ENCODE data around the gene CMA1. TPM values are rescaled to one million over a fixed set of nuclear protein-coding genes. Genes with fewer than 3 reads are reported as not detected.
"Not testable (repeated sequence)": the region's sequence is repeated elsewhere in the genome, so short reads cannot be mapped to it uniquely, and the experiment has no call there.

Gene CMA1
- total RNA-seq, 2 donors from 2014 or later: not detected

- H3K4me1 ChIP-seq: no peaks in the 10 kb centered on the region
- H3K27me3 ChIP-seq: no peaks in the 10 kb centered on the region
- H3K9me3 ChIP-seq: no peaks in the 10 kb centered on the region
- TF ChIP-seq, protein P1, sequence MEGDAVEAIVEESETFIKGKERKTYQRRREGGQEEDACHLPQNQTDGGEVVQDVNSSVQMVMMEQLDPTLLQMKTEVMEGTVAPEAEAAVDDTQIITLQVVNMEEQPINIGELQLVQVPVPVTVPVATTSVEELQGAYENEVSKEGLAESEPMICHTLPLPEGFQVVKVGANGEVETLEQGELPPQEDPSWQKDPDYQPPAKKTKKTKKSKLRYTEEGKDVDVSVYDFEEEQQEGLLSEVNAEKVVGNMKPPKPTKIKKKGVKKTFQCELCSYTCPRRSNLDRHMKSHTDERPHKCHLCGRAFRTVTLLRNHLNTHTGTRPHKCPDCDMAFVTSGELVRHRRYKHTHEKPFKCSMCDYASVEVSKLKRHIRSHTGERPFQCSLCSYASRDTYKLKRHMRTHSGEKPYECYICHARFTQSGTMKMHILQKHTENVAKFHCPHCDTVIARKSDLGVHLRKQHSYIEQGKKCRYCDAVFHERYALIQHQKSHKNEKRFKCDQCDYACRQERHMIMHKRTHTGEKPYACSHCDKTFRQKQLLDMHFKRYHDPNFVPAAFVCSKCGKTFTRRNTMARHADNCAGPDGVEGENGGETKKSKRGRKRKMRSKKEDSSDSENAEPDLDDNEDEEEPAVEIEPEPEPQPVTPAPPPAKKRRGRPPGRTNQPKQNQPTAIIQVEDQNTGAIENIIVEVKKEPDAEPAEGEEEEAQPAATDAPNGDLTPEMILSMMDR (IDR thresholded peaks at IDR 0.05): no peak
- no peaks in the 10 kb centered on the region for H3K36me3 ChIP-seq
- H3K27ac ChIP-seq: no peak overlapping the region
- DNase-seq (ENCODE audit: low spot score): no peak
- no peak overlapping the region for H3K4me3 ChIP-seq
These were observed 10.8 kb upstream of the CMA1 start for GRCh38 chr14:24518851-24519250.

- H3K9me3 ChIP-seq: no peaks in the 10 kb centered on the region
- H3K36me3 ChIP-seq: no peaks in the 10 kb centered on the region
- DNase-seq (ENCODE audit: low spot score): no peak
- no peaks in the 10 kb centered on the region for H3K27me3 ChIP-seq
- no peak overlapping the region for H3K4me3 ChIP-seq
- H3K27ac ChIP-seq: no peak overlapping the region
- no peaks in the 10 kb centered on the region for H3K4me1 ChIP-seq
- TF ChIP-seq, protein P1 (IDR thresholded peaks at IDR 0.05): no peak
These were observed 6.1 kb upstream of the CMA1 start for GRCh38 chr14:24514209-24514608.

- Histone ChIP-seq H3K4me1 (no peaks in the 10 kb centered on the region), H3K36me3 (no peaks in the 10 kb centered on the region), H3K27me3 (no peaks in the 10 kb centered on the region), H3K27ac (no peak overlapping the region), H3K4me3 (no peak overlapping the region), H3K9me3 (no peaks in the 10 kb centered on the region)
- no peak for DNase-seq (ENCODE audit: low spot score)
- TF ChIP-seq, protein P1 (IDR thresholded peaks at IDR 0.05): no peak
These were observed 4.9 kb upstream of the CMA1 start for GRCh38 chr14:24513009-24513408.

DNA sequence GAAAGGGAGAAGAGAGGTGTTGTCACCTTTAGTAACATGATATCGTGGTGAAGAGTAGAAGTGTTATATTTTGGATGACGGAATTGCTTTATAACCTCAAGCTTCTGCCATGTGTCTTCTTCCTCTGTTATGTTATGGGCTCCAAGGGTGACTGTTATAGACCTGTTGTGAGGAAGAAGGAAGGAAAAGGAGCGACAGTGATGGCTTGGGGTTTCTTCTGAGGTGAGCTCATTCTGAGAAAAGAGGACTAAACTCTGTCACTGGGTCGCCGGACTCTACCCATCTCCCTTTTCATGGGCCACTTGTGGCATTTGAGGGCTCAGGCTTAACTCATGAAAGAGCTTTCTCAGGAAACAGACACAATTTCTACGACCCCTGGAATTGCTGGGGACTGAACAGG is 1.6 kb downstream of the CMA1 start:
- DNase-seq (ENCODE audit: low spot score): no peak
- H3K36me3 ChIP-seq: no peaks in the 10 kb centered on the region
- H3K9me3 ChIP-seq: no peaks in the 10 kb centered on the region
- H3K4me1 ChIP-seq: no peaks in the 10 kb centered on the region
- H3K27ac ChIP-seq: no peak overlapping the region
- TF ChIP-seq, protein P1 (IDR thresholded peaks at IDR 0.05): no peak
- H3K4me3 ChIP-seq: no peak overlapping the region
- no peaks in the 10 kb centered on the region for H3K27me3 ChIP-seq

- TF ChIP-seq, protein P1 (IDR thresholded peaks at IDR 0.05): no peak
- no peaks in the 10 kb centered on the region for H3K9me3 ChIP-seq
- no peaks in the 10 kb centered on the region for H3K27me3 ChIP-seq
- H3K4me3 ChIP-seq: no peak overlapping the region
- no peaks in the 10 kb centered on the region for H3K4me1 ChIP-seq
- DNase-seq (ENCODE audit: low spot score): no peak
- no peaks in the 10 kb centered on the region for H3K36me3 ChIP-seq
- no peak overlapping the region for H3K27ac ChIP-seq
These were observed 3.6 kb downstream of the CMA1 start for GRCh38 chr14:24504425-24504950.

GRCh38 chr14:24491586-24492408 is 16.3 kb downstream of the CMA1 start:
- not testable (repeated sequence) for H3K27ac ChIP-seq; H3K27me3 ChIP-seq; H3K36me3 ChIP-seq; H3K9me3 ChIP-seq; H3K4me1 ChIP-seq; H3K4me3 ChIP-seq; DNase-seq (ENCODE audit: low spot score)

Measured in right atrium auricular region (tissue), 2 donors.